PFSK-1 (cell line): ENCODE measurements around the gene EFNA5.

Source experiments
- POLR2AphosphoS5 ChIP-seq: IDR thresholded peaks from 2 replicates; pipeline ENCODE4 v1.6.1; 2012; ENCODE audit warnings: low read depth, mild to moderate bottlenecking, control low read depth, low read length, moderate library complexity
- SIN3A ChIP-seq: IDR thresholded peaks from 2 replicates; pipeline ENCODE4 v1.6.1; 2012; ENCODE audit warnings: mild to moderate bottlenecking, low read length, moderate library complexity, borderline replicate concordance; ENCODE audit not compliant: insufficient read depth
- TAF1 ChIP-seq: IDR thresholded peaks from 2 replicates; pipeline ENCODE4 v1.6.1; 2012; ENCODE audit warnings: low read length, control low read depth, borderline replicate concordance; ENCODE audit not compliant: insufficient read depth
- TF ChIP-seq, protein P1 (sequence below), 2 experiments: IDR thresholded peaks; 2 replicates each; pipeline versions ENCODE4 v1.6.1 to v1.8.0; 2011 to 2012; ENCODE audit warnings: low read depth in 2 of 2, low read length in 2 of 2, control low read depth in 1 of 2, inconsistent platforms in 1 of 2, mild to moderate bottlenecking in 1 of 2, moderate library complexity in 1 of 2; ENCODE audit not compliant: insufficient read depth in 1 of 2

DNA sequence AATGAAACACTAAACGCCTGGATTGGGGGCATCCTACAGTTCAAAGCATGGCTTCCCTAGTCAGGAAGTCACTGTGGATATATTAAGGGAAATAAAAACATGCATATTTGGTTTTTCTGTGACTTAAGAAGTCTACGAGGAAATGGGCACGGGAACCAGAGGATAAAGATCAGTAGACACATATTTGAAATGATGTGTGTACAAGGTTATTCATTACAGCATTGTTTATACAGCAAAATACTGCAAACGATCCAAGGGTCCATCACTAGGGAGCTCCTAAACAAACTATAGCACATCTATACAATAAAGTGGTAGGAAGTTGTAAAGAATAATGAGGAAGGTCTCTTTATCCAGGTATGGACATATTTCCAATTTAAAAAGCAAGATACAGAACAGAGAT, 71.8 kb downstream of the EFNA5 start:
- TF ChIP-seq POLR2AphosphoS5, result no peak
- TF ChIP-seq, protein P1, sequence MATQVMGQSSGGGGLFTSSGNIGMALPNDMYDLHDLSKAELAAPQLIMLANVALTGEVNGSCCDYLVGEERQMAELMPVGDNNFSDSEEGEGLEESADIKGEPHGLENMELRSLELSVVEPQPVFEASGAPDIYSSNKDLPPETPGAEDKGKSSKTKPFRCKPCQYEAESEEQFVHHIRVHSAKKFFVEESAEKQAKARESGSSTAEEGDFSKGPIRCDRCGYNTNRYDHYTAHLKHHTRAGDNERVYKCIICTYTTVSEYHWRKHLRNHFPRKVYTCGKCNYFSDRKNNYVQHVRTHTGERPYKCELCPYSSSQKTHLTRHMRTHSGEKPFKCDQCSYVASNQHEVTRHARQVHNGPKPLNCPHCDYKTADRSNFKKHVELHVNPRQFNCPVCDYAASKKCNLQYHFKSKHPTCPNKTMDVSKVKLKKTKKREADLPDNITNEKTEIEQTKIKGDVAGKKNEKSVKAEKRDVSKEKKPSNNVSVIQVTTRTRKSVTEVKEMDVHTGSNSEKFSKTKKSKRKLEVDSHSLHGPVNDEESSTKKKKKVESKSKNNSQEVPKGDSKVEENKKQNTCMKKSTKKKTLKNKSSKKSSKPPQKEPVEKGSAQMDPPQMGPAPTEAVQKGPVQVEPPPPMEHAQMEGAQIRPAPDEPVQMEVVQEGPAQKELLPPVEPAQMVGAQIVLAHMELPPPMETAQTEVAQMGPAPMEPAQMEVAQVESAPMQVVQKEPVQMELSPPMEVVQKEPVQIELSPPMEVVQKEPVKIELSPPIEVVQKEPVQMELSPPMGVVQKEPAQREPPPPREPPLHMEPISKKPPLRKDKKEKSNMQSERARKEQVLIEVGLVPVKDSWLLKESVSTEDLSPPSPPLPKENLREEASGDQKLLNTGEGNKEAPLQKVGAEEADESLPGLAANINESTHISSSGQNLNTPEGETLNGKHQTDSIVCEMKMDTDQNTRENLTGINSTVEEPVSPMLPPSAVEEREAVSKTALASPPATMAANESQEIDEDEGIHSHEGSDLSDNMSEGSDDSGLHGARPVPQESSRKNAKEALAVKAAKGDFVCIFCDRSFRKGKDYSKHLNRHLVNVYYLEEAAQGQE (IDR thresholded peaks at IDR 0.05; ENCODE audit: insufficient read depth in 1 of 2, low read depth in 2 of 2, low read length in 2 of 2), result no peak
- no peak for TF ChIP-seq SIN3A
- no peak for TF ChIP-seq TAF1
